GM23248 (cell line): ENCODE data around the gene SETBP1. TPM values are rescaled to one million over a fixed set of nuclear protein-coding genes. Genes with fewer than 3 reads are reported as not detected.

ENCODE experiments used
- DNase-seq: peaks from one replicate; pipeline ENCODE4 v3.0.0-alpha.2; 2015
- H2AFZ ChIP-seq: fragments of 200-600 bp; sonication (generic); 2 replicates; pipeline ENCODE4 v1.6.1; 2016; ENCODE audit warnings: antibody characterized with exemption
- H3F3A ChIP-seq: fragments of 200-600 bp; sonication (generic); 2 replicates; pipeline ENCODE4 v1.6.1; 2016; ENCODE audit warnings: mild to moderate bottlenecking, antibody characterized with exemption, mixed run types; ENCODE audit not compliant: insufficient read depth
- H3K27ac ChIP-seq: fragments of 200-600 bp; sonication (generic); 2 replicates; pipeline ENCODE4 v1.5.1; 2016; ENCODE audit warnings: mild to moderate bottlenecking
- H3K27me3 ChIP-seq: fragments of 200-600 bp; sonication (generic); replicated peaks from 2 replicates; pipeline ENCODE4 v1.6.1; 2016; ENCODE audit warnings: mild to moderate bottlenecking; ENCODE audit not compliant: insufficient read depth
- H3K36me3 ChIP-seq: fragments of 200-600 bp; sonication (generic); 2 replicates; pipeline ENCODE4 v1.6.1; 2016; ENCODE audit warnings: low read depth, mild to moderate bottlenecking
- H3K4me1 ChIP-seq: fragments of 200-600 bp; sonication (generic); 2 replicates; pipeline ENCODE4 v1.6.1; 2016; ENCODE audit warnings: mild to moderate bottlenecking; ENCODE audit not compliant: insufficient read depth
- H3K4me2 ChIP-seq: fragments of 200-600 bp; sonication (generic); one replicate; pipeline ENCODE4 v1.6.1; 2016; ENCODE audit warnings: mild to moderate bottlenecking; ENCODE audit not compliant: unreplicated experiment
- H3K4me3 ChIP-seq: fragments of 200-600 bp; sonication (generic); 2 replicates; pipeline ENCODE4 v1.5.1; 2016; ENCODE audit warnings: mild to moderate bottlenecking
- H3K79me2 ChIP-seq: fragments of 200-600 bp; sonication (generic); 2 replicates; pipeline ENCODE4 v1.6.1; 2016; ENCODE audit warnings: mild to moderate bottlenecking; ENCODE audit not compliant: insufficient read depth
- H3K9ac ChIP-seq: fragments of 200-600 bp; sonication (generic); 2 replicates; pipeline ENCODE4 v1.6.1; 2016; ENCODE audit warnings: mild to moderate bottlenecking
- H3K9me2 ChIP-seq: fragments of 200-600 bp; sonication (generic); 2 replicates; pipeline ENCODE4 v1.6.1; 2016; ENCODE audit warnings: mixed run types, mild to moderate bottlenecking, moderate library complexity; ENCODE audit not compliant: insufficient read depth
- H3K9me3 ChIP-seq: fragments of 200-600 bp; sonication (generic); one replicate; pipeline ENCODE4 v1.6.1; 2017; ENCODE audit warnings: low read depth
- H4K20me1 ChIP-seq: fragments of 200-600 bp; sonication (generic); 2 replicates; pipeline ENCODE4 v1.6.0; 2016; ENCODE audit not compliant: insufficient read depth
- EZH2 ChIP-seq: fragments of 200-600 bp; sonication (generic); IDR thresholded peaks from 2 replicates; pipeline ENCODE4 v1.6.1; 2018; ENCODE audit warnings: antibody characterized with exemption, mild to moderate bottlenecking; ENCODE audit not compliant: insufficient read depth, poor library complexity, severe bottlenecking
- EZH2phosphoT487 ChIP-seq: fragments of 200-600 bp; sonication (generic); IDR thresholded peaks from 2 replicates; pipeline ENCODE4 v1.6.1; 2018; ENCODE audit warnings: antibody characterized with exemption, moderate library complexity, mild to moderate bottlenecking, low read depth; ENCODE audit not compliant: insufficient read depth
- WGBS, 2 experiments: methylation state at CpG; one replicate each; pipeline ENCODE4 v1.1.6; 2015 to 2017; ENCODE audit warnings: low lambda C conversion rate in 2 of 2, low coverage in 1 of 2; ENCODE audit errors: missing lambda C conversion rate in 2 of 2; 5-methylcytosine and 5-hydroxymethylcytosine counted together
- in situ Hi-C: fragments of 300-500 bp; cut with MboI; formaldehyde crosslinking; loops from 2 replicates; pipeline ENCODE4 v1.15.0; 2020
- polyA plus RNA-seq: library from polyadenylated mRNA; unstranded; fragments of >200 nt; fragmentation: Nextera tagmentation; extraction: Ambion mirVana; gene quantifications from 2 replicates; pipeline ENCODE4 v1.2.1, GENCODE V29; 2016
- total RNA-seq: library from RNA; depleted of rRNA; stranded (reverse); fragments of >200 nt; shearing (Covaris generic); gene quantifications from 2 replicates; pipeline ENCODE4 v1.2.3, GENCODE V29; 2014

Gene SETBP1
- total and polyA plus RNA-seq, 2 experiments from 2014 or later: 1.3 to 4.1 TPM

- no peaks in the 10 kb centered on the region for H4K20me1 ChIP-seq
- H3K36me3 ChIP-seq: no peaks in the 10 kb centered on the region
- no peaks in the 10 kb centered on the region for H3F3A ChIP-seq
- peaks cover 6% of the 10 kb centered on the region for H3K4me1 ChIP-seq
- H3K9ac ChIP-seq: no peak overlapping the region
- H3K27ac ChIP-seq: no peak overlapping the region
- no peaks in the 10 kb centered on the region for H3K9me3 ChIP-seq
- no peaks in the 10 kb centered on the region for H3K9me2 ChIP-seq
- WGBS, 2 experiments: 47 to 52% methylated on average over 12 of the region's 12 CpGs
- H3K4me3 ChIP-seq: no peak overlapping the region
- DNase-seq: no peak
- no peak overlapping the region for H3K4me2 ChIP-seq
- no peak overlapping the region for H2AFZ ChIP-seq
- H3K79me2 ChIP-seq: no peaks in the 10 kb centered on the region
- H3K27me3 ChIP-seq: no peaks in the 10 kb centered on the region
- no peak for TF ChIP-seq EZH2phosphoT487
- TF ChIP-seq EZH2: no peak
- in situ Hi-C loops: no loop called here
Observed at GRCh38 chr18:44937960-44938719, 257.5 kb downstream of the SETBP1 start.

GRCh38 chr18:44938720-44939665, 258.3 kb downstream of the SETBP1 start:
- H3K36me3 ChIP-seq: no peaks in the 10 kb centered on the region
- WGBS, 2 experiments: 82 to 87% methylated on average over 5 of the region's 5 CpGs
- H3K4me2 ChIP-seq: no peak overlapping the region
- peaks cover 4% of the 10 kb centered on the region; the same call in 1 of the 2 replicates for H3F3A ChIP-seq
- H3K27ac ChIP-seq: no peak overlapping the region
- no peak overlapping the region for H3K9ac ChIP-seq
- H2AFZ ChIP-seq: no peak overlapping the region
- no peaks in the 10 kb centered on the region for H4K20me1 ChIP-seq
- in situ Hi-C loops: no loop called here
- no peaks in the 10 kb centered on the region for H3K79me2 ChIP-seq
- H3K9me2 ChIP-seq: no peaks in the 10 kb centered on the region
- H3K9me3 ChIP-seq: no peaks in the 10 kb centered on the region
- H3K4me3 ChIP-seq: no peak overlapping the region
- TF ChIP-seq EZH2: no peak
- no peak for TF ChIP-seq EZH2phosphoT487
- peaks cover 14% of the 10 kb centered on the region for H3K4me1 ChIP-seq
- H3K27me3 ChIP-seq: no peaks in the 10 kb centered on the region
- DNase-seq: no peak

DNA sequence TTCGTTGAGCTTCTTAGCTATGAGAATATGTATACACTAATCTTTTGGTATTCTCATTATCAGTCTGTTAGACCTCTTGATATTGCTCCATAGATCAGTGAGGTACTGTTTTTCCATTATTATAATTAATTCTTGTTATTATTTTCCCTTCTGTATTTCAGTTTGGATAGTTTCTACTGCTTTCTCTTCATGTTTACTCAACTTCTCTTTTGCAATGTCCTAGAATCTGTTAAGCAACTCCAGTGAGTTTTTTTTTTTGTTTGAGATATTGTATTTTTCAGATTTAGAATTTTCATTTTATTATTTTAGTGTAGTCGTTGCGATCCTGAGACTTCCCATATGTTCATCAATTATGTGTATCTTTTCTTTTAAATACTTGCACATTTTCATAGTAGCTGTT, 260.8 kb downstream of the SETBP1 start:
- TF ChIP-seq EZH2phosphoT487 (no peak), EZH2 (no peak)
- Histone ChIP-seq H3K9me3 (no peaks in the 10 kb centered on the region), H3K79me2 (no peaks in the 10 kb centered on the region), H3K4me1 (peaks cover 21% of the 10 kb centered on the region), H3F3A (peaks cover 10% of the 10 kb centered on the region; the same call in 1 of the 2 replicates), H3K9me2 (no peaks in the 10 kb centered on the region), H3K36me3 (no peaks in the 10 kb centered on the region), H4K20me1 (no peaks in the 10 kb centered on the region), H3K27ac (no peak overlapping the region), H3K4me3 (no peak overlapping the region), H3K4me2 (no peak overlapping the region), H2AFZ (no peak overlapping the region), H3K27me3 (no peaks in the 10 kb centered on the region), H3K9ac (no peak overlapping the region)
- DNase-seq: no peak
- WGBS, 2 experiments: 91 to 98% methylated on average over 3 of the region's 3 CpGs
- in situ Hi-C loops: no loop called here

DNA sequence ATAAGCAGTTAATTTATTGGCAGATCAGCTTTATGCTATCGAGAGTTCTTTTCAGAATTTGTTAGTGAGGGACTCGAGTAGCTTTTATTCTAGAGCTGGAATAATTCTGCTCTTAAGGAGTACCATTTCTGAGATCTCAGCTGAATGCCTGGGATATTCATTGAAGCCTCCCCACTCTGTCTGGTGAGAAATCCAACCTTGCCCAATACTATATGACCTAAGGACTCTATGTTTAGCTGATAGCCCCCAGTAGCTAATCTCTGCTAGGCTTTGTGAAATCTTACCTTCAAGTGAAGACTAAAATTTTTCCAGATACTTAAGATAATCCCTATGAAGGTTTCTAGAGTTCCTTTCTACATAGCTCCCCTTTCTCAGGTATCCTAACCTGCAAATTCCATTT, 261.4 kb downstream of the SETBP1 start:
- H3K9me2 ChIP-seq: no peaks in the 10 kb centered on the region
- H3K4me2 ChIP-seq: no peak overlapping the region
- TF ChIP-seq EZH2phosphoT487 (no peak), EZH2 (no peak)
- H4K20me1 ChIP-seq: no peaks in the 10 kb centered on the region
- H3K4me1 ChIP-seq: peaks cover 21% of the 10 kb centered on the region
- no peaks in the 10 kb centered on the region for H3K79me2 ChIP-seq
- no peak overlapping the region for H3K27ac ChIP-seq
- no peaks in the 10 kb centered on the region for H3K36me3 ChIP-seq
- in situ Hi-C loops: no loop called here
- no peaks in the 10 kb centered on the region for H3K27me3 ChIP-seq
- no peaks in the 10 kb centered on the region for H3K9me3 ChIP-seq
- peaks cover 10% of the 10 kb centered on the region; the same call in 1 of the 2 replicates for H3F3A ChIP-seq
- H3K9ac ChIP-seq: no peak overlapping the region
- no peak overlapping the region for H3K4me3 ChIP-seq
- DNase-seq: no peak
- H2AFZ ChIP-seq: no peak overlapping the region
- 94 to 97% methylated on average over 2 of the region's 2 CpGs for WGBS, 2 experiments
